Fibroblast of pulmonary artery (primary cell): ENCODE data around the gene ZNF101.
"Not testable (repeated sequence)": the region's sequence is repeated elsewhere in the genome, so short reads cannot be mapped to it uniquely, and the experiment has no call there.

ENCODE experiments used
- DNase-seq: peaks from one replicate; pipeline ENCODE4 v3.0.0-alpha.2; 2010; ENCODE audit warnings: low read depth
- H3K4me3 ChIP-seq: replicated peaks from 2 replicates; pipeline ENCODE4 v1.5.1; 2011; ENCODE audit warnings: low read depth, mild to moderate bottlenecking, control low read depth, low read length, moderate library complexity
- TF ChIP-seq, protein P1 (sequence below): IDR thresholded peaks from 2 replicates; pipeline ENCODE4 v1.5.1; 2011; ENCODE audit warnings: mild to moderate bottlenecking, control low read depth, low read length, inconsistent platforms; ENCODE audit errors: missing control alignments

ZNF101 gene

DNA sequence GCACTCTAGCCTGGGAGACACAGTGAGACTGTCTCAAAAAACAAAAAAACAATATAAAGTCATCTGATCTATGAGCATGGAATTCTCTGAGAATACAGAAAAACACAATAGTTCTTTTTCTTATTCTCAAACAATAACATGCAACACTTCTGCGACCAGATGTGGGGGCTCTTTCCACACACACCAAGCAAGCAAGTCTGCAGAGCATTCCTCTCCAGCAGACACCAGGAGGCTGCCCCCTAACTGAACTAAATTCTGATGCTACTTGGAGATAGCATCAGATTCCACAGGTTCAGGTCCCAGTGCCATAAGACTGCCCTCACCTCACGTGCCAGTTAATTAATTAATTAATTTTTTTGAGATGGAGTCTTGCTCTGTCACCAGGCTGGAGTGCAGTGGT is 27.7 kb downstream of the ZNF101 start:
- H3K4me3 ChIP-seq, result no peak overlapping the region
- TF ChIP-seq, protein P1, sequence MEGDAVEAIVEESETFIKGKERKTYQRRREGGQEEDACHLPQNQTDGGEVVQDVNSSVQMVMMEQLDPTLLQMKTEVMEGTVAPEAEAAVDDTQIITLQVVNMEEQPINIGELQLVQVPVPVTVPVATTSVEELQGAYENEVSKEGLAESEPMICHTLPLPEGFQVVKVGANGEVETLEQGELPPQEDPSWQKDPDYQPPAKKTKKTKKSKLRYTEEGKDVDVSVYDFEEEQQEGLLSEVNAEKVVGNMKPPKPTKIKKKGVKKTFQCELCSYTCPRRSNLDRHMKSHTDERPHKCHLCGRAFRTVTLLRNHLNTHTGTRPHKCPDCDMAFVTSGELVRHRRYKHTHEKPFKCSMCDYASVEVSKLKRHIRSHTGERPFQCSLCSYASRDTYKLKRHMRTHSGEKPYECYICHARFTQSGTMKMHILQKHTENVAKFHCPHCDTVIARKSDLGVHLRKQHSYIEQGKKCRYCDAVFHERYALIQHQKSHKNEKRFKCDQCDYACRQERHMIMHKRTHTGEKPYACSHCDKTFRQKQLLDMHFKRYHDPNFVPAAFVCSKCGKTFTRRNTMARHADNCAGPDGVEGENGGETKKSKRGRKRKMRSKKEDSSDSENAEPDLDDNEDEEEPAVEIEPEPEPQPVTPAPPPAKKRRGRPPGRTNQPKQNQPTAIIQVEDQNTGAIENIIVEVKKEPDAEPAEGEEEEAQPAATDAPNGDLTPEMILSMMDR, result no peak
- DNase-seq, result no peak

DNA sequence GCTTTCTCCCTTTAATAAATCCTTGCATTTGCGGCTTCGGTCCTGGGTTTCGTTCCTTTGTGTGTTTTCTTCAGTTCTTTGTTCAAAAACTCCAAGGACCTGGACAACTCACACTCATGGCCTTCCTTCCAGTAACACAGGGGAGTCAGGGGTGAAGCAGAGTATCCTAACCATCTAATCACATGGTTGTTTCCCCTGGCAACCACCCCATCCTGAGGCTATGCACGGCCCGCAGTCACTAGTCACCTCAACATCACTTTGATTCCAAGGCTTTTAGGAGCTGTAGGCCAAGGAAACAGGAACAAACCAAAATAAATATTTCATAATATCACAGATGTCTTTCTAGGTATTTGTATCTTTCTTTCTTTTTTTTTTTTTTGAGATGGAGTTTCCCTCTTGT is 28.9 kb downstream of the ZNF101 start:
- DNase-seq, result no peak
- no peak overlapping the region for H3K4me3 ChIP-seq
- TF ChIP-seq, protein P1, result no peak

DNA sequence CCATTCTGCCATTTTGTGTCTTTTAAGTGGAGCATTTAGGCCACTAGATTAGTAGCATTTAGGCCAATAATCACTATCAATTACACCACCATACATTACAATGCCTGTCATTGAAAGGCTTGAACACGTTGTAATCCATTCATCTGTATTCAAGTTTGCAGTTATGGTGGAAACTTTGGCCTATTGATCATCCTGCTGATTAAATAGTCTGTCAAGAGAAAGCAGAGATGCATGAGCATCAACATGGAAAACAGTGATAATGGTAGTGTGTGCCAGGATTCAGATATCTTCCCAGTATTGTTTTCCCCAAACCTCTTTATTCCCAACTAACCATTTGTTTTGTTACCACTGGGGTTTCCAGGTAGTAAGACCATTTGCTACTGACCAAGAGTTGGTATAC is 31.9 kb downstream of the ZNF101 start:
- DNase-seq, H3K4me3 ChIP-seq: not testable (repeated sequence)

DNA sequence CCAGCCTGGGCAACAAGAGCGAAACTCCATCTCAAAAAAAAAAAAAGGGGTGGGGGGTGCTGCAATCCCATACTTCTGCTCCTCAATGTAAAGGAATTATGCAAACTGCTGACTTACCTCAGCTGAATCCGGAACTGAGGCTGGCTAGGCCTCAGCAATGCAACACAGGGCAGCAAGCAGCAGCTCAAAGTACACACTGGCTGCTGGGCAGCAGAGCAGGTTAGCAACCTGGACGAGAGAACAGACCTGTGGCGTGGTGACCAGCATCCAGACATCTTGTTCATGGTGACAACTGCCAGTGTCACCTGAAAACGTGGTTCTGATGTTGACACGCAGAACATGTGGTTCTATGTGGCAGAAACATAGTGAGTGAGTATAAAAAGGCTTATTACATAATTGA is 36.2 kb downstream of the ZNF101 start:
- TF ChIP-seq, protein P1, result no peak
- DNase-seq, result no peak
- no peak overlapping the region for H3K4me3 ChIP-seq

DNA sequence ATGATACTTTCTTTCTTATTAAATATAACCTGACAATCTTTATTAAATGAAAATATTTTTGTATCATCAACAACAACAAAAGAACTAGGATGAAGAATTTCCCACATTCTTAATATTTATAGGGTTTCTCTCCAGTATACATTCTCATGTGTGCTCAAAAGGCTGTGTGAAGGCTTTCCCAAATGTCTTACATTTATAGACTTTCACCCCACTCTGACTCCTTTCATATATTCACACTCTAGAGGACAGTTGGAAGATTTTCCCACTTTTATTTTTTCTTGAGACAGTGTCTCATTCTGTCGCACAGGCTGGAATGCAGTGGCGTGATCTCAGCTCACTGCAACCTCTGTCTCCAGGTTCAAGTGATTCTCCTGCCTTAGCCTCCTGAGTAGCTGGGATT is 41.9 kb downstream of the ZNF101 start:
- no peak overlapping the region for H3K4me3 ChIP-seq
- no peak for DNase-seq
- TF ChIP-seq, protein P1, result no peak

DNA sequence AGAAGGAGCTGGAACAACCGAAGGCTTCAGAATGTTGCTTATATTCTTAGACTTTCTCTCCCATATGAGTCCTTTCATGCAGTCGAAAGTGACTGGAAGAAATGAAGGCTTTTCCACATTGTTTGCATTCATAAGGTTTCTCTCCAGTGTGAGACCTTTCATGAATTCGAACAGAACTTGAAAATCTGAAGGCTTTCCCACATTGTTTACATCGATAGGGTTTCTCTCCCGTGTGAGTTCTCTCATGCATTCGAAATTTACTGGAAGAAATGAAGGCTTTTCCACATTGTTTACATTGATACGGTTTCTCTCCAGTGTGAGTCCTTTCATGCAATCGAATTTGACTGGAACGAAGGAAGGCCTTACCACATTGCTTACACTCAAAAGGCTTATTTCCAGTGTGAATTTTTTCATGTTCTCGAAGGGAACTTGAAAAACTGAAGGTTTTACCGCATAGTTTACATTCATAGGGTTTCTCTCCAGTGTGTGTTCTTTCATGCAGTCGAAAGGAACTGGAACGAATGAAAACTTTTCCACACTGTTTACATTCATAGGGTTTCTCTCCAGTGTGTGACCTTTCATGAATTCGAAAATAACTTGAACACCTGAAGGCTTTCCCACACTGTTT is 42.8 kb downstream of the ZNF101 start:
- H3K4me3 ChIP-seq, result no peak overlapping the region
- no peak for DNase-seq
- TF ChIP-seq, protein P1, result no peak

DNA sequence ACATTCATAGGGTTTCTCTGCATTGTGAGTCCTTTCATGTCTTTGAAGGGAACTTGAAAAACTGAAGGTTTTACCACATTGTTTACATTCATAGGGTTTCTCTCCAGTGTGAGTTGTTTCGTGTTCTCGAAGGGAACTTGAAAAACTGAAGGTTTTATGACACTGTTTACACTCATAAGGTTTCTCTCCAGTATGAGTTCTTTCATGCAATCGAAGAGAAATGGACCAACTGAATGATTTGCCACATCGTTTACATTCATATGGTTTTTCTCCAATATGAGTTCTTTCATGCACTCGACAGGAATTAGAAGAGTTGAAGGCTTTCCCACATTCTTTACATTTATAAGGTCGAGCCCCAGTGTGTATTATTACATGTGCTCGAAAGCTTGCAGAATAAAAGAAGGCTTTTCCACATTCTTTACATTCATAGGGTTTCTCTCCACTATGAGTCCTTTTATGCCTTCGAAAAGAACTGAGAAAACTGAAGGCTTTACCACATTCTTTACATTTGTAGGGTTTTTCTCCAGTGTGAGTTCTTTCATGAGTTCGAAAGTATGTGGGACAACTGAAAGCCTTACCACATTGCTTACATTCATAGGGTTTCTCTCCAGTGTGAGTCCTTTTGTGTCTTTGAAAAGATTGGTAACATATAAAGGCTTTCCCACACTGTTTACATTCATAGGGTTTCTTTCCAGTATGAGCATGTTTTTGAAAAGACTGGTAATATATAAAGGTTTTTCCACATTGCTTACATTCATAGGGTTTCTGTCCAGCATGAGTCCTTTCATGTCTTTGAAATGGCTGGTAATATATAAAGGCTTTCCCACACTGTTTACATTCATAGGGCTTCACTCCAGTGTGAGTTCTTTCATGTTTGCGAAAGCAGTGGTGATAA is 43.5 kb downstream of the ZNF101 start:
- no peak overlapping the region for H3K4me3 ChIP-seq
- DNase-seq, result no peak
- TF ChIP-seq, protein P1, result no peak
